Measurements from ENCODE around the gene MCF2L2. TPM values are rescaled to one million over a fixed set of nuclear protein-coding genes. Genes with fewer than 3 reads are reported as not detected.
"Not testable (repeated sequence)": the region's sequence is repeated elsewhere in the genome, so short reads cannot be mapped to it uniquely, and the experiment has no call there.

The MCF2L2 gene
- total RNA-seq, 1 experiment from 2014 or later, result 3.4 TPM

DNA sequence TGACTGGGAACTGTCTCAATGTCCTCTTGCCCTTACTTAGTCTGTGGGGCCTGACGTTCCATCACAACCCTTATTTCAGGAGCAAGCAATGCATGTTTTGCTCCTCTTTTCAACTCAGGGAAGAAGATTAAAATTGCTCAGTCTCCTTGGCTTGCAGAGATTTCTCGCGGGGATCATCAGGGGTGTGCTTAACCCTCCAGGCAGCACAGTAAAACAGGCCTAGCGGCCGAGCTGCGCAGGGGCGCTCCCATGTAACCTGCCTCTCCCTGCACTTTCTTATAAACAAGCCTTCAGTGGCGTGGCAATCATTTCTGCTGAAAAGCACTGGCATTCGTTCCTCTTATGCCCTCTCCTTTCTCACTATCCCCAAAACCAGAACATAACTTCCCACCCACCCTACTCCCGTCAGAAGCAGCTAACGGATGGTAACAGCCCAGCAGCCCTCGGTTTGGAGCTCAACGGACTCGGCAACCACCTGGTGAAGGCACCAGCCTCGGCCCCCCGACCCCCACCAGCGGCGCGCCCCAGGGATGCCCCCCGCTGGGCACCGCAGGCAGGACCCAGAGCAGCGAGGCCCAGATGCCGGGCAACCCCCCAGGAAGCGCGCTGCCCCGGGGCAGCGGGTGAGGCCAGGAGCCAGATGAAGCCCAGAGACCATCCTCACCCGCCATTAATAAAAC is 1.1 kb downstream of the MCF2L2 start:
- peak overlapping the region; percentile 71 for H3K4me3 Mint-ChIP-seq (ENCODE audit: unreplicated experiment)
- DNase-seq (ENCODE audit: unreplicated experiment), result no peak
- H3K27me3 Mint-ChIP-seq (ENCODE audit: insufficient read depth, unreplicated experiment), result peaks cover 12% of the 10 kb centered on the region
- H3K27ac Mint-ChIP-seq (ENCODE audit: low read depth, unreplicated experiment), result no peak overlapping the region
- TF ChIP-seq, protein P1, sequence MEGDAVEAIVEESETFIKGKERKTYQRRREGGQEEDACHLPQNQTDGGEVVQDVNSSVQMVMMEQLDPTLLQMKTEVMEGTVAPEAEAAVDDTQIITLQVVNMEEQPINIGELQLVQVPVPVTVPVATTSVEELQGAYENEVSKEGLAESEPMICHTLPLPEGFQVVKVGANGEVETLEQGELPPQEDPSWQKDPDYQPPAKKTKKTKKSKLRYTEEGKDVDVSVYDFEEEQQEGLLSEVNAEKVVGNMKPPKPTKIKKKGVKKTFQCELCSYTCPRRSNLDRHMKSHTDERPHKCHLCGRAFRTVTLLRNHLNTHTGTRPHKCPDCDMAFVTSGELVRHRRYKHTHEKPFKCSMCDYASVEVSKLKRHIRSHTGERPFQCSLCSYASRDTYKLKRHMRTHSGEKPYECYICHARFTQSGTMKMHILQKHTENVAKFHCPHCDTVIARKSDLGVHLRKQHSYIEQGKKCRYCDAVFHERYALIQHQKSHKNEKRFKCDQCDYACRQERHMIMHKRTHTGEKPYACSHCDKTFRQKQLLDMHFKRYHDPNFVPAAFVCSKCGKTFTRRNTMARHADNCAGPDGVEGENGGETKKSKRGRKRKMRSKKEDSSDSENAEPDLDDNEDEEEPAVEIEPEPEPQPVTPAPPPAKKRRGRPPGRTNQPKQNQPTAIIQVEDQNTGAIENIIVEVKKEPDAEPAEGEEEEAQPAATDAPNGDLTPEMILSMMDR (IDR thresholded peaks at IDR 0.05; ENCODE audit: unreplicated experiment), result no peak
- ChIA-PET POLR2A (interaction anchor here (0.7 to 1.9 kb wide), 4 partner anchors 10 to 249 kb away, joined by 3 to 10 read pairs (median 6); no protein-coding TSS in a partner anchor), CTCF (no interaction called here)
- BruUV-seq (replicated peaks), result TSS peak; percentile 56
- H3K9me3 Mint-ChIP-seq (ENCODE audit: unreplicated experiment), result no peaks in the 10 kb centered on the region
- H3K4me1 Mint-ChIP-seq (ENCODE audit: insufficient read depth, unreplicated experiment), result no peaks in the 10 kb centered on the region
- no peaks in the 10 kb centered on the region for H3K36me3 Mint-ChIP-seq (ENCODE audit: insufficient read depth, unreplicated experiment)
- intact Hi-C loops (cut with micrococcal nuclease), result no loop called here

DNA sequence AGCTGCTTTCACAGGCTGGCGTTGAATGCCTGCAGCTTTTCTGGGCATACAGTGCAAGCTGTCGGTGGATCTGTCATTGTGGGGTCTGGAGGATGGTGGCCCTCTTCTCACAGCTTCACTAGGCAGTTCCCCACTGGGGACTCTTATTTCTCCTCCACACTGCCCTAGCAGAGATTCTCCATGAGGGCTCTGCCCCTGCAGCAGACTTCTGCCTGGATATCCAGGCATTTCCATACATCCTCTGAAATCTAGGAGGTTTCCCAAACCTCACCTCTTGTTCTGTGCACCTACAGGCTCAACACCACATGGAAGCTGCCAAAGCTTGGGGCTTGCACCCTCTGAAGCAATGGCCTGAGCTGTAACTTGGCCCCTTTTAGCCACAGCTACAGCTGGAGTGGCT is 9.6 kb downstream of the MCF2L2 start:
- H3K36me3 Mint-ChIP-seq (ENCODE audit: insufficient read depth, unreplicated experiment); H3K27ac Mint-ChIP-seq (ENCODE audit: low read depth, unreplicated experiment); H3K4me1 Mint-ChIP-seq (ENCODE audit: insufficient read depth, unreplicated experiment); intact Hi-C loops (cut with micrococcal nuclease); DNase-seq (ENCODE audit: unreplicated experiment); CTCF ChIA-PET; H3K4me3 Mint-ChIP-seq (ENCODE audit: unreplicated experiment); BruUV-seq (replicated peaks); POLR2A ChIA-PET: not testable (repeated sequence)
- H3K27me3 Mint-ChIP-seq (ENCODE audit: insufficient read depth, unreplicated experiment), result peaks cover 17% of the 10 kb centered on the region
- H3K9me3 Mint-ChIP-seq (ENCODE audit: unreplicated experiment), result peaks cover 22% of the 10 kb centered on the region

DNA sequence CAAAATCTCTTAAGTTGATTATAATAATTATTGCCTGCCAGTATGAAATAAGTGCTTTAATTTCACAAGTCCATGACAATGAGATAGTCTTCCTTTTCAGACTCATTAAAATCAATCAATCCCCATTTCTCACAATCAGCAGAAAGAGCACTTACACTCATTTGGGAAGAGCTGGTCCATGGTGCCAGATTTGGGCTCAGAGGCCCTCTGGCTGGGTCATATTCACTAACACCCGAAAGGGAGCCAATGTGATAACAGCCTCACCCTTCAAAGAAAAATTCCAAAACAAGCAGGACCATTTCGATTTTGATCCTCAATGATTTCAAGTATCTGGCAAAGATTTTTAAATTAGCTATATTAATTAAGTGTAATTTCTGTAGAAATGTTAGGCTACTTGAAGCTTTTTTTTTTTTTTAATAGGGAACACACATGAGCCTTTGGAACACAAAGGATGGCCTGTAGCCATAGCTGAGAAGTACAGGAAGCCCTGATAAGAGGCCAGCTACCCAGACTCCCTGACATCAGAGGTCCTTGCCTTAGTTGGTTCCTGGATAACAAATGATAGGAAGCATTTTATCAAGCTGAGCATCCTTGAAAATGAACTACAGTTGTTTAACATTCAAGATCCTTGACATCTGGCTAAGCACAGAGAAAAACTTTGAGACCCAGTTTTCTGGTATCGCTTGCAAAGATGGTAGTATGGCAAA is 17.1 kb downstream of the MCF2L2 start:
- TF ChIP-seq, protein P1 (IDR thresholded peaks at IDR 0.05; ENCODE audit: unreplicated experiment), result no peak
- CTCF ChIA-PET, result interaction anchor here (0.6 to 1.3 kb wide), 3 partner anchors 135 to 430 kb away, joined by 3 to 5 read pairs (median 3); no protein-coding TSS in a partner anchor
- BruUV-seq (replicated peaks), result no TSS peak
- no peak for DNase-seq (ENCODE audit: unreplicated experiment)
- Mint-ChIP-seq H3K4me1 (ENCODE audit: insufficient read depth, unreplicated experiment) (no peaks in the 10 kb centered on the region), H3K36me3 (ENCODE audit: insufficient read depth, unreplicated experiment) (no peaks in the 10 kb centered on the region), H3K9me3 (ENCODE audit: unreplicated experiment) (no peaks in the 10 kb centered on the region), H3K27ac (ENCODE audit: low read depth, unreplicated experiment) (no peak overlapping the region), H3K4me3 (ENCODE audit: unreplicated experiment) (no peak overlapping the region), H3K27me3 (ENCODE audit: insufficient read depth, unreplicated experiment) (peaks cover 18% of the 10 kb centered on the region)
- POLR2A ChIA-PET, result interaction anchor here (0.6 to 1.4 kb wide), 2 partner anchors 17 to 280 kb away, joined by 4 to 7 read pairs; partner anchors contain the start of gene MCF2L2
- intact Hi-C loops (cut with micrococcal nuclease), result no loop called here

DNA sequence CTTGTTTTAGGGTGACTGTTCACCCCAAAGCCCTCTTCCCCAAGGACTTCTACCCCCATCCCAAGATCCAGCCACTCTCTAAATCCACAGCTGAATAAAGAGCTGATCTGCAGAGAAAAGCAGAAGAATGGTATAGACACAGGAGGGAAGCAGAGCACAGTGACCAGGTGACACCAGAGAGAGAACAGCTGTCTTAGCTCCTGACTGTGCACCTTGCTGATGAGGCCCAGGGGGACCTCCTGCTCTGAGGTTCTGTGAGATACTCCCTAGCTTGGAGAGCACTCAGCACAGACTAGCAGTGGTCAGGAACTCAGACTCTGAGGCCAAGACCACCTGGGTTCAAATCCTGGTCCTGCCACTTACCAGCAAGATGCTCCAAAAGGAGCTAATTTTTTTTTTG is 17.7 kb downstream of the MCF2L2 start:
- POLR2A ChIA-PET, result interaction anchor here (0.6 to 1.4 kb wide), 2 partner anchors 17 to 280 kb away, joined by 4 to 7 read pairs; partner anchors contain the start of gene MCF2L2
- TF ChIP-seq, protein P1 (IDR thresholded peaks at IDR 0.05; ENCODE audit: unreplicated experiment), result no peak
- H3K9me3 Mint-ChIP-seq (ENCODE audit: unreplicated experiment), result no peaks in the 10 kb centered on the region
- no peak overlapping the region for H3K4me3 Mint-ChIP-seq (ENCODE audit: unreplicated experiment)
- DNase-seq (ENCODE audit: unreplicated experiment), result no peak
- BruUV-seq (replicated peaks), result no TSS peak
- no peaks in the 10 kb centered on the region for H3K4me1 Mint-ChIP-seq (ENCODE audit: insufficient read depth, unreplicated experiment)
- H3K27me3 Mint-ChIP-seq (ENCODE audit: insufficient read depth, unreplicated experiment), result peaks cover 18% of the 10 kb centered on the region
- H3K27ac Mint-ChIP-seq (ENCODE audit: low read depth, unreplicated experiment), result no peak overlapping the region
- CTCF ChIA-PET, result interaction anchor here (0.6 to 1.5 kb wide), 4 partner anchors 135 to 429 kb away, joined by 3 to 5 read pairs (median 4); no protein-coding TSS in a partner anchor
- no peaks in the 10 kb centered on the region for H3K36me3 Mint-ChIP-seq (ENCODE audit: insufficient read depth, unreplicated experiment)
- intact Hi-C loops (cut with micrococcal nuclease), result no loop called here
